ENCODE results near the gene SHANK1. TPM values are rescaled to one million over a fixed set of nuclear protein-coding genes. Genes with fewer than 3 reads are reported as not detected.

The SHANK1 gene
- polyA plus RNA-seq, 4 donors, result 4.3 to 9.9 (median 6.9) TPM

DNA sequence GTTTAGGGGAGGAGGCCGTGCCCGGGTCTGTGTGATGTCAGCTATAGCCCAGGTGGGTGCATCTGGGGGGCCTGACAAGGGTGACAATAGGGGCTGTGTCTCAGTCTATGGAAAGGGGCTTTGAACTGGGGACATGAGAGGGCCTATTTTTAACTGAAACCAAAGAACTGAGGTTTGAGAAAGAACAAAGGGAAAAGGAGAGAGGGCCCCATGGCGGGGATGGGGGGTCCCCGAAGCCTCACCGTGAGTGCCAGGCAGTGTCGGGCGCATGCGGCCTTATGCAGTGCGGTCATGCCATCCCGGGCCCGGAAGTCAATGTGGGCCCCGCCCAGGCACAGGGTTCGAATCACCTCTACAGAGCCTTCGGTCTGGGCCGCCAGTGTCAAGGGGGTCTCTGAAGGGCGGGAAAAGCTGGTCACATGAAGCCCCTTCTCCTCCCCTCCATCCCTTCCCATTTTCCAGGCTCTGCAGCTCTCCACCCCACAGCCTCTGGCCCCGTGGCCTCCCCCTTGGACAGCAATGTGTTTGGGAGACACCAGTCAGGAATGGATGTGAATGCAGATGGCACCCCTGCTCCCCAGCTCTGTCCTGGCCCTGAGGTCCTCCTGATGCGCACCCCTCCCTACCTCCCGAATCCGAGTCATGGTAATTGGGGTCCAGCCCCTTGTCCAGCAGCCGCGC is 5.9 kb downstream of the SHANK1 start:
- no peak for DNase-seq (ENCODE audit: low read depth in 4 of 4, low spot score in 2 of 4)

DNA sequence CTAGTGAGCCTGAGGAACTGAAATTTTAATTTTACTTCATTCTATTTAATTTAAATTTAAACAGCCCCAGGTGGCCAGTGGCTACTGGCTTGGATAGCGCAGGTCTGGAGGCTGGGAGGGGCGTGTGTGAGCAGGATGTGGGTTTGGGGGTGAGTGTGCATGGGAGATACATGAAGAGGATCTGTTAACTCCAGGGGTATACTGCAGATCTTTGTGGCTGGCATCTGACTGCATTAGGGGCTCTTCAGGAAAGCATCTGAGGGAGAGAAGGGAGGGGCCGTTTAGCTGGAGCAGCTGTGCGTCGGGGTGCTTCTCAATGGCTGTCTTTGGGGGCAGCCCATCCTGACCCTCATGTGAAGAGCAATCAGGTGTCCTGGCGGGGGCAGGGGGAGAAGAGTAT is 6.8 kb downstream of the SHANK1 start:
- DNase-seq (ENCODE audit: low read depth in 4 of 4, low spot score in 2 of 4), result no peak

- DNase-seq (ENCODE audit: low read depth in 4 of 4, low spot score in 2 of 4), result no peak
Observed at GRCh38 chr19:50711805-50712204, 7.8 kb downstream of the SHANK1 start.

- DNase-seq (ENCODE audit: low read depth in 4 of 4, low spot score in 2 of 4), result no peak
Observed at GRCh38 chr19:50711196-50711595, 8.4 kb downstream of the SHANK1 start.

GRCh38 chr19:50710612-50711011 is 9.0 kb downstream of the SHANK1 start:
- no peak for DNase-seq (ENCODE audit: low read depth in 4 of 4, low spot score in 2 of 4)

DNA sequence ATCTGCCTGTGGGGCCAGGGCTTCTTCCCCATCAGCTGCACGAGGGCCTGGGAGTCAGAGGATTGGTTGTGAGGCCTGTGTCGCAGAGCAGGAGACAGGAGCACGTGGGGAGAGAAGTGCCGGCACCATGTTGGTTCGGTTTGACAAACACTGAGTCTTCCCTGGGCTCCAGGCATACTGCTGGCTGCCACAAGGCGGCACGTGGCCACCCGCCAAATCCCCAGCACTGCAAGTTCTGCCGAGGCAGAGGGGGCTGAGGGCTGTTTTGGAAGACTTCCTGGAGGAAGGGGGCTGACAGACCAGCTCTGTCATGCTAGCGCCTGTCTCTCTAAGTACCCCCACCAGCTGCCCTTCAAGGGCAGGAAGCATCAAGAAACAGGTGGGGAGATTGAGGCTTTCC is 9.5 kb downstream of the SHANK1 start:
- DNase-seq (ENCODE audit: low read depth in 4 of 4, low spot score in 2 of 4), result no peak

- no peak for DNase-seq (ENCODE audit: low read depth in 4 of 4, low spot score in 2 of 4)
Observed at GRCh38 chr19:50708179-50708879, 11.3 kb downstream of the SHANK1 start.

DNA sequence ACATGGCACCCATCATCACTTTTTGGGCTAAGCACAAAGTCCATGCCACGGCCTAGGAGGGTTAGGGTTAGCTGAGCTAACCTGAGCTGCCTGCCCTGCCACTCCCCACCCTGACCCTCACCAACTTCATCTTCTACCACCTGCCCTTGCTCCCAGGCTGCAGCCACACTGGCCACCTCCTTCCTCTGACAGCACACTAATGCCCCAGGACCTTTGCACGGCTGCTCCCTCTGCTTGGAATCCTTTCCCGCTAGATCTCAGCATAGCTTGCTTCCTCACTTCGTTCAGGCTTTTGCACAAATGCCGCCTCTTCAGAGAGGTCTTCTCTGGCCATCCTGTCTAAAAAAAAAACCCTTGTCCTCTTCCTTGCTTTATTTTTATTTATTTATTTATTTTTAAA is 13.2 kb downstream of the SHANK1 start:
- DNase-seq (ENCODE audit: low read depth in 4 of 4, low spot score in 2 of 4), result no peak

GRCh38 chr19:50705422-50706019 is 14.1 kb downstream of the SHANK1 start:
- no peak for DNase-seq (ENCODE audit: low read depth in 4 of 4, low spot score in 2 of 4)

DNA sequence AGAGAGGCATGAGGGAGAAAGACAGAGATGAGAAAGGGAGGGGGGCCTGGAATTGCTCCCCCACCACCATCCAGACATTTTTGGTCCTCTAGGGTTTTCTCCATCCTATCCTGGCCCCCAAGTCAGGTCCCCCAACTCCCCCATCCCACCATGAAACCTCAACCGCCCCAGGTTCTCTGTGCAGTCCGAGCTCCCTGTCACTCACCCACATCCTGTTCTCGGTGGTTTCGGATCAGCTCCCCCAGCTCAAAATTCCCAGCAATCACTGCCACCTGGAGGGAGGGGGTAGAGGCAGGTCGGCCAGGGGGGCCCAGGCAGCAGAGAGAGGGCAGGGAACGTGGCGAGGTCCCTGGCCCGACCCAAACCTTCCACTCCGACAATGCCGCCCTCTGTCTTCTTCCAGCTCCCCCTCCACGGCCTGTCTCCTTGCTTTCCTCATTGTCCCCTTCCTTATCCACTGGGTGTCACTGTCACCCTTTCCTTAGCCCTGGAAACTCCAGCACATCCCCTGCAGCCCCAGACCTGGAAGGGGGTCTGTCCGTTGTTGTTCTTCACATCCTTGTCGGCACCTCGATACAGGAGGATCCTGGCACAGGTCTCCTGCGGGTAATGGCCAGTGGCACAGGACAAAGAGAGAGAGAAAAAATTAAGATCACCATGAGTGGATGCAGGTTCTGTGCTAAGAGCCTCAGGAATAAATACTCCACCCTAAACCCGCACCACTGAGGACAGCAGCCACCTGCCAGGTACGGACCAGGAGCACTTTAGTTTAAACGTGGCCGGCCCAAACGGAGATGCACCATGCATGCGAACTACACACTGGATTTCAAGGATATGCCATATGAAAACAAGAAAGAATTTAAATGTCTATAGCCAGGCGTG is 15.4 kb downstream of the SHANK1 start:
- DNase-seq (ENCODE audit: low read depth in 4 of 4, low spot score in 2 of 4), result no peak

- DNase-seq (ENCODE audit: low read depth in 4 of 4, low spot score in 2 of 4), result no peak
Observed at GRCh38 chr19:50702871-50703829, 16.5 kb downstream of the SHANK1 start.

DNA sequence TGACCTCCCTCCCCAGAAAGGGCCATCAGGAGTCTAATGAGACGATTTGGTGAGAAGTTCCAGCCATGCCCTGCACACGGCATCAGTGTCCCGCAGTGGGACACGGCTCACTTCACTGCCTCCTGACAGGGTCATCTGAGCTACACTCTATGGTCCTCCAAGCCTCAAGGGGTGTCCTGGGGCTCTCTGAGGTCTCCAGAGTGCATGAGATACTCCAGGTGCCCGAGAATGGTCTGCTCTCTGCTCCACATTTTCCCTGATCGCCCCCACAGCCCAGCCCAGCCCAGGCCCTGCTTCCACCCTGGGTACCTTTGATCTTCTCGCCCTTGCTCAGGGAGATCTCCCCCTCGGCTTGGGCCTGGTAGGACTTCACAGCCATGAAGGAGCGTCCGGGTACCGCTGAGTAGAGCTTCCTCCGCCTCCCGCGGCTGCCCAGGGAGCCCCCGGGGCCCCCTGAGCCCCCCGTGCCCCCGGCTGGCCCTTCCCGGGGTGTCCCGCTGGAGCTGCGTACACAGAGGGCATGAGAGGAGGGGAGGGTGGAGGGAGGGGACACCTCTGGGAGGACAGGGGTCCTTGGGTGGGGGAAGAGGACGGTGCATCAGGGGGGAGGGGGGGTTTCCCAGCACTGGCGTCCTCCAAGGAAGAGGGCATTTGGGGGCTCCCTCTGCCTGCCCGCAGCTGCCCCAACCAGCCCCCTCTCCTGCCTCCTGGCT is 17.3 kb downstream of the SHANK1 start:
- no peak for DNase-seq (ENCODE audit: low read depth in 4 of 4, low spot score in 2 of 4)

DNA sequence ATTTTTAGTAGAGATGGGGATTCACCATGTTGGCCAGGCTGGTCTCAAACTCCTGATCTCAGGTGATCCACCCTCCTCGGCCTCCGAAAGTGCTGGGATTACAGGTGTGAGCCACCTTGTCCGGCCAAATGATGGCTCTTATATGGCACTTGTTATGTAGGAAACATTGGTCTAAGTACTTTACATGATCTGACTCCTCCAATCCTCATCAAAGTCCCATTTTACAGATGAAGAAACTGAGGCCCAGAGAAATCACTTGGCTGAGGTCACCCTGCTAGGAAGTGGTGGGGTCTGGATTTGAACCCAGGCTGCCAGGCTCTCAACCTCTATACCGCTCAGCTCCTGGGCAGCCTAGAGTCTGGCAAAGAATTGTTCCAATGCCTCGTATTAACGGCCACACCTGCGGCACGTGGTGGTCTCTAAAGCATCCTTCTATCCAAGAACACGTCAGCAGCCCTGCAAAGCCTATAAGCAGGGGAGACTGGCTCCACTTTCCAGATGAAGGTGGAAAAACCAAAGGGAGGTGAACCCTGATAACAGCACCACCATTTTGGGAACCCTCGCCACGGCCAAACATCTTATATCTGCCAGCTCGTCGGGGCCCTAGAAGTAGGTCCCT is 18.1 kb downstream of the SHANK1 start:
- no peak for DNase-seq (ENCODE audit: low read depth in 4 of 4, low spot score in 2 of 4)

- DNase-seq (ENCODE audit: low read depth in 4 of 4, low spot score in 2 of 4), result no peak
Observed at GRCh38 chr19:50697414-50698124, 22.0 kb downstream of the SHANK1 start.

DNA sequence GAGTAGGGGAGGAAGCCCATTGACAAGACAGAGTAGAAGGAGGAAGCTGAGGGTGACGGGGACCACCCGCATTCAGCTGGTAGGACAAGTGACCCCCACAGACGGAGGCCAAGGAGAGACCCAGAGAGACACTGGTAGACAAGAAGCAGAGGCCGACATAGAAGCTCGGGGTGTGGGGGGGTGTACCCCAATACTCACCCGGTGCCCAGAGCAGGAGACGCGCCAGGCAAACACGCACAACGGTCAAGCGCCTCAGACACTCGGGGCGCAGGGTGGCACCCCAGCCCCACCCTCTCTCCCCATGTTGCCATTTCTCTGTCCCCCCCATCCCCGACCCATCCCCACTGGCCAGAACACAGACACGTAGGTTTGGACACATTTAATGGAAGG is 23.5 kb downstream of the SHANK1 start:
- no peak for DNase-seq (ENCODE audit: low read depth in 4 of 4, low spot score in 2 of 4)

DNA sequence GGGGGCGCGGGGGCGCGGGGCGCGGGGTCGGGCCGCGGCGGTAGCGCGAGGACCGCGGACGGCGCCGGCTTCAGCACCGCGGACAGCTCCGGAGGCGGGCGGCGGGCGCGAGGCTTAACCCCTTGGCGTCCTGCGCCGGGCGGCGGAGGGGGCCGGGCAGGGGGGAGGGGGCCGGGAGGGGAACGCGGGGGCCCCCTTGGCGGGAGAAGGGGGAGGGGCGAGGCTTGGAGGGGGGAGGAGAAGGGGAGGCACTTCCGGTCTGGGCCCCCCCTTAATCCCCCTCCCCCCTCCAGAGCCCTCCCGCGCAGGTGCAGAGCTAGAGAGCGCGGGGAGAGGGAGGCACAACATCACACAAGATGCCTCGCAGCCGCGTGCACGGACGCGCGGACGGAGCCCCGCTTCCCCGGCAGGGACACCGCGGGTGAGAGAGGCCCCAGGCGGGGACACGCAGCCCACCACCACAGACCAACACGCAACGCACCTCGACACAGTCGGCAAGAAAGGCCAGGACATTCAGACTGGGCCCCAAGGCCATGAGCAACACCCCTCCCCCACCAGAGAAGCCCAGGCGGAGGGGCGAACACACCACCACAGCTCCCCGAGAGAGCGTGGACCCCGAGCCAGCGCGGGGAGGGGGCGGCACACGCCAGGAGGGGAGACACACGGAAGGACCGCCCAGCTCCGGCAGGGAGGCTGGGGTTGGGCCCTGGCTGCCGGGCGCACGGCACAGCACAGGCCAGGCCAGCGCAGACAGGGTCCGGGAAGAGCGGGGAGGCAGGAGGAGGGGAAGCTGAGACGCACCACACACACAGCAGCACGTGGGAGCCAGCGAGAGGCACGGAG is 24.1 kb downstream of the SHANK1 start:
- DNase-seq (ENCODE audit: low read depth in 4 of 4, low spot score in 2 of 4), result no peak

DNA sequence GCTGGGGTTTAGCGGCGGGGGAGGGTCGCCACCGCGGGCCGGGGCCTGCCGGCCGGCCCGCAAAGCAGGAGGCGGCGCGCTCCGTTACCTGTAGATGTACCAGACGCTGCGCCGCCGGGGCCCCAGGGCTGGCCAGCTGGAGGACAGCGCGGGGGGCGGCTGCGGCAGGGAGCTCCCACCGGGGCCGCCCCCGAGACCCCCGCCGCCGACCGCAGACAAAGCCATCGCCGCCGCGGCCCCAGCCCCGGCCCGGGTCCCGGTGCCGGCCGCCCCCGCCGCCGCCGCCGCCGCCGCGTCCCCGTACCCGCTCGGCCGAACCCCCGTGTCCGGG is 24.8 kb downstream of the SHANK1 start:
- DNase-seq (ENCODE audit: low read depth in 4 of 4, low spot score in 2 of 4), result no peak
